ENCODE measurements around the gene SNX27. TPM values are rescaled to one million over a fixed set of nuclear protein-coding genes. Genes with fewer than 3 reads are reported as not detected.

SNX27 gene
- total and polyA plus RNA-seq, 5 donors from 2014 or later = 10.4 to 25.3 (median 11.8) TPM

GRCh38 chr1:151606384-151606783, 5.5 kb upstream of the SNX27 start:
- H3K36me3 Mint-ChIP-seq = no peaks in the 10 kb centered on the region
- Histone ChIP-seq H3K9me3 (ENCODE audit: control insufficient read depth in 2 of 2, low read length in 2 of 2) (no peaks in the 10 kb centered on the region), H3K36me3 (ENCODE audit: control insufficient read depth, insufficient read depth, low read length) (no peaks in the 10 kb centered on the region), H3K4me1 (ENCODE audit: control insufficient read depth, insufficient read depth, low read length, poor library complexity, severe bottlenecking) (no peaks in the 10 kb centered on the region), H3K4me3 (ENCODE audit: low read depth, low read length) (no peak overlapping the region), H3K27ac (ENCODE audit: insufficient read depth, low read length, poor library complexity, severe bottlenecking) (no peak overlapping the region), H3K27me3 (ENCODE audit: control insufficient read depth, insufficient read depth, low read length) (peaks cover 2% of the 10 kb centered on the region)
- peak overlapping the region in 1 of 4 donors; percentile 30 for H3K4me3 Mint-ChIP-seq
- no peak for DNase-seq
- ATAC-seq (ENCODE audit: low read depth in 2 of 2) = no peak
- H3K4me1 Mint-ChIP-seq = peaks cover under 1 to 3% (median 1%) of the 10 kb centered on the region in 4 donors
- H3K9me3 Mint-ChIP-seq = no peaks in the 10 kb centered on the region
- peaks cover 36% of the 10 kb centered on the region for H3K27me3 Mint-ChIP-seq
- H3K27ac Mint-ChIP-seq = no peak overlapping the region

GRCh38 chr1:151606857-151607256, 5.0 kb upstream of the SNX27 start:
- Mint-ChIP-seq H3K36me3 (no peaks in the 10 kb centered on the region), H3K4me3 (peak overlapping the region in 1 of 4 donors; percentile 30), H3K9me3 (no peaks in the 10 kb centered on the region)

GRCh38 chr1:151610142-151610541, 1.7 kb upstream of the SNX27 start:
- no peak overlapping the region for H3K27ac Mint-ChIP-seq
- H3K36me3 Mint-ChIP-seq = no peaks in the 10 kb centered on the region
- peaks cover 14 to 29% (median 21%) of the 10 kb centered on the region in 4 donors for H3K4me1 Mint-ChIP-seq
- Histone ChIP-seq H3K27ac (ENCODE audit: insufficient read depth, low read length, poor library complexity, severe bottlenecking) (no peak overlapping the region), H3K27me3 (ENCODE audit: control insufficient read depth, insufficient read depth, low read length) (no peaks in the 10 kb centered on the region), H3K9me3 (ENCODE audit: control insufficient read depth in 2 of 2, low read length in 2 of 2) (no peaks in the 10 kb centered on the region), H3K4me1 (ENCODE audit: control insufficient read depth, insufficient read depth, low read length, poor library complexity, severe bottlenecking) (peaks cover 15% of the 10 kb centered on the region), H3K4me3 (ENCODE audit: low read depth, low read length) (no peak overlapping the region), H3K36me3 (ENCODE audit: control insufficient read depth, insufficient read depth, low read length) (no peaks in the 10 kb centered on the region)
- DNase-seq (no peak), ATAC-seq (ENCODE audit: low read depth in 2 of 2) (no peak)
- peaks cover 0 to 2% (median 0%) of the 10 kb centered on the region in 7 donors for H3K9me3 Mint-ChIP-seq
- H3K27me3 Mint-ChIP-seq = peaks cover 23% of the 10 kb centered on the region
- no peak overlapping the region for H3K4me3 Mint-ChIP-seq

More at GRCh38 chr1:151606857-151607256, 5.0 kb upstream of the SNX27 start:
- H3K27me3 Mint-ChIP-seq = peaks cover 41% of the 10 kb centered on the region
- Histone ChIP-seq H3K9me3 (ENCODE audit: control insufficient read depth in 2 of 2, low read length in 2 of 2) (no peaks in the 10 kb centered on the region), H3K36me3 (ENCODE audit: control insufficient read depth, insufficient read depth, low read length) (no peaks in the 10 kb centered on the region), H3K4me1 (ENCODE audit: control insufficient read depth, insufficient read depth, low read length, poor library complexity, severe bottlenecking) (no peaks in the 10 kb centered on the region), H3K27ac (ENCODE audit: insufficient read depth, low read length, poor library complexity, severe bottlenecking) (no peak overlapping the region), H3K4me3 (ENCODE audit: low read depth, low read length) (no peak overlapping the region), H3K27me3 (ENCODE audit: control insufficient read depth, insufficient read depth, low read length) (peaks cover 2% of the 10 kb centered on the region)
- ATAC-seq (ENCODE audit: low read depth in 2 of 2) = no peak
- H3K27ac Mint-ChIP-seq = no peak overlapping the region
- DNase-seq = no peak
- peaks cover 5 to 7% (median 6%) of the 10 kb centered on the region in 4 donors for H3K4me1 Mint-ChIP-seq

- no peaks in the 10 kb centered on the region for H3K36me3 ChIP-seq (ENCODE audit: control insufficient read depth, insufficient read depth, low read length)
- peaks cover 22 to 41% (median 31%) of the 10 kb centered on the region in 4 donors for H3K4me1 Mint-ChIP-seq
- ATAC-seq (ENCODE audit: low read depth in 2 of 2) (no peak), DNase-seq (peak in 1 of 3 donors; percentile 8)
- H3K27ac Mint-ChIP-seq = peak overlapping the region in 2 of 3 donors; percentile 82 to 95
- no peaks in the 10 kb centered on the region for H3K9me3 ChIP-seq (ENCODE audit: control insufficient read depth in 2 of 2, low read length in 2 of 2)
- peak overlapping the region; percentile 82 for H3K27ac ChIP-seq (ENCODE audit: insufficient read depth, low read length, poor library complexity, severe bottlenecking)
- peaks cover 15% of the 10 kb centered on the region for H3K4me1 ChIP-seq (ENCODE audit: control insufficient read depth, insufficient read depth, low read length, poor library complexity, severe bottlenecking)
- H3K4me3 Mint-ChIP-seq = peak overlapping the region; percentile 93 to 98 (median 96)
- H3K27me3 Mint-ChIP-seq = peaks cover 20% of the 10 kb centered on the region
- no peaks in the 10 kb centered on the region for H3K36me3 Mint-ChIP-seq
- H3K9me3 Mint-ChIP-seq = peaks cover 0 to 2% (median 0%) of the 10 kb centered on the region in 7 donors
- no peaks in the 10 kb centered on the region for H3K27me3 ChIP-seq (ENCODE audit: control insufficient read depth, insufficient read depth, low read length)
- no peak overlapping the region for H3K4me3 ChIP-seq (ENCODE audit: low read depth, low read length)
These were observed 511 bp upstream of the SNX27 start for GRCh38 chr1:151611288-151611790.

GRCh38 chr1:151612501-151613281, 841 bp downstream of the SNX27 start:
- Mint-ChIP-seq H3K4me1 (peaks cover 28 to 50% (median 37%) of the 10 kb centered on the region in 4 donors), H3K27me3 (peaks cover 16% of the 10 kb centered on the region), H3K9me3 (peaks cover 0 to 2% (median 0%) of the 10 kb centered on the region in 7 donors), H3K36me3 (no peaks in the 10 kb centered on the region), H3K27ac (peak overlapping the region; percentile 92 to 95 (median 95)), H3K4me3 (peak overlapping the region; percentile 86 to 98 (median 94))
- Histone ChIP-seq H3K4me1 (ENCODE audit: control insufficient read depth, insufficient read depth, low read length, poor library complexity, severe bottlenecking) (peaks cover 15% of the 10 kb centered on the region), H3K27me3 (ENCODE audit: control insufficient read depth, insufficient read depth, low read length) (no peaks in the 10 kb centered on the region), H3K4me3 (ENCODE audit: low read depth, low read length) (peak overlapping the region; percentile 83), H3K27ac (ENCODE audit: insufficient read depth, low read length, poor library complexity, severe bottlenecking) (peak overlapping the region; percentile 82), H3K36me3 (ENCODE audit: control insufficient read depth, insufficient read depth, low read length) (no peaks in the 10 kb centered on the region), H3K9me3 (ENCODE audit: control insufficient read depth in 2 of 2, low read length in 2 of 2) (no peaks in the 10 kb centered on the region)
- DNase-seq = peak in 2 of 3 donors; percentile 9 to 35
- ATAC-seq (ENCODE audit: low read depth in 2 of 2) = no peak

- no peaks in the 10 kb centered on the region for H3K36me3 Mint-ChIP-seq
- peaks cover 0 to 2% (median 0%) of the 10 kb centered on the region in 7 donors for H3K9me3 Mint-ChIP-seq
- Histone ChIP-seq H3K9me3 (ENCODE audit: control insufficient read depth in 2 of 2, low read length in 2 of 2) (no peaks in the 10 kb centered on the region), H3K4me1 (ENCODE audit: control insufficient read depth, insufficient read depth, low read length, poor library complexity, severe bottlenecking) (peaks cover 15% of the 10 kb centered on the region), H3K36me3 (ENCODE audit: control insufficient read depth, insufficient read depth, low read length) (no peaks in the 10 kb centered on the region), H3K4me3 (ENCODE audit: low read depth, low read length) (peak overlapping the region; percentile 83), H3K27ac (ENCODE audit: insufficient read depth, low read length, poor library complexity, severe bottlenecking) (no peak overlapping the region), H3K27me3 (ENCODE audit: control insufficient read depth, insufficient read depth, low read length) (no peaks in the 10 kb centered on the region)
- peaks cover 33 to 55% (median 42%) of the 10 kb centered on the region in 4 donors for H3K4me1 Mint-ChIP-seq
- peak overlapping the region; percentile 86 to 98 (median 94) for H3K4me3 Mint-ChIP-seq
- ATAC-seq (ENCODE audit: low read depth in 2 of 2) (no peak), DNase-seq (no peak)
- H3K27ac Mint-ChIP-seq = peak overlapping the region in 2 of 3 donors; percentile 92 to 95
- peaks cover 16% of the 10 kb centered on the region for H3K27me3 Mint-ChIP-seq
These were observed 1.5 kb downstream of the SNX27 start for GRCh38 chr1:151613282-151613780.

GRCh38 chr1:151615711-151616504, 4.1 kb downstream of the SNX27 start:
- Mint-ChIP-seq H3K4me3 (peak overlapping the region in 3 of 4 donors; percentile 4 to 93 (median 66)), H3K4me1 (peaks cover 47 to 72% (median 59%) of the 10 kb centered on the region in 4 donors), H3K27me3 (peaks cover 6% of the 10 kb centered on the region), H3K9me3 (peaks cover 0 to 2% (median 0%) of the 10 kb centered on the region in 7 donors), H3K27ac (peak overlapping the region; percentile 33 to 56 (median 53)), H3K36me3 (no peaks in the 10 kb centered on the region)
- H3K36me3 ChIP-seq (ENCODE audit: control insufficient read depth, insufficient read depth, low read length) = no peaks in the 10 kb centered on the region
- no peak overlapping the region for H3K27ac ChIP-seq (ENCODE audit: insufficient read depth, low read length, poor library complexity, severe bottlenecking)
- H3K27me3 ChIP-seq (ENCODE audit: control insufficient read depth, insufficient read depth, low read length) = no peaks in the 10 kb centered on the region
- no peak for ATAC-seq (ENCODE audit: low read depth in 2 of 2)
- no peak for DNase-seq
- peaks cover 19% of the 10 kb centered on the region for H3K4me1 ChIP-seq (ENCODE audit: control insufficient read depth, insufficient read depth, low read length, poor library complexity, severe bottlenecking)
- no peak overlapping the region for H3K4me3 ChIP-seq (ENCODE audit: low read depth, low read length)
- no peaks in the 10 kb centered on the region for H3K9me3 ChIP-seq (ENCODE audit: control insufficient read depth in 2 of 2, low read length in 2 of 2)

Measured in CD4-positive, CD25-positive, alpha-beta regulatory T cell (primary cell).